Measurements from ENCODE around the gene MEAF6. TPM values are rescaled to one million over a fixed set of nuclear protein-coding genes. Genes with fewer than 3 reads are reported as not detected.

MEAF6 gene
- polyA plus RNA-seq, 1 donor, result 41.3 TPM

DNA sequence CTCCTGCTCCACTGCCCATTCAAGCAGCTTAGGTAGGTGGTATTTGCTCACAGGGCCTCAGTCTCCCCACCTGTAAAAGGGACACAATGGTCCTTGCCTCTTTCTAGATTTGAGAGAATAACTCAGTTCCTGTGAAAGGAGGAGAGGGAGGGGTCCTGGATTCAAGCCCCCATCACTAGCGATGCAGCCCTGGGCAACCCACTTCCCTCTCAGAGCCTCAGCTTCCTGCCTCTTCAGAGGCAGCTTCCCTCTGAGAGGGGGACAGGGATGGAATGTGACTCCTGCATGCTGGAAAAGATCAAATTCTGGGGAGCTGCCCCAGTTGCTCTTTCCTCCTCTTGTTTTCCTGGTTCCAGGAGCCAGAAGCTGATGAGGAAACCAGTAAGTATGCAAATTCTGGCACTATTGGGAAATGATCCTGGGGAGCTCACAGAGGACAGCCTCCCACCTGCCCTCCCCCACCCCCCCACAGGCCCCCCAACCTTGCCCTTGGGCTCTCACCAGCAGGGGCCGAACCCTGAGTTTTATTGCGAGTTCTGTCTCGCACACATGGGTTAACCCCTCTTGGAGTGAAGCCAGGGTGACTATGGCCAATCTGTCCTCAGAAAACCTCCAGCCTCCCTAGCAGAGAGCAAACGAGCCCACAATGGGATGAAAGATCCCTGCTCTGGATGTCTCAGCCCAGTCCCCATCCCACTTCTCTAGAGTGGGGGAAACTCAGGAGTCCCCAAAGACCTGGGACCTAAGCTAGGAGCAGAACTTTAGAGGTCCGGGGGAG is 28.5 kb downstream of the MEAF6 start:
- no peak for DNase-seq (ENCODE audit: low read depth)

DNA sequence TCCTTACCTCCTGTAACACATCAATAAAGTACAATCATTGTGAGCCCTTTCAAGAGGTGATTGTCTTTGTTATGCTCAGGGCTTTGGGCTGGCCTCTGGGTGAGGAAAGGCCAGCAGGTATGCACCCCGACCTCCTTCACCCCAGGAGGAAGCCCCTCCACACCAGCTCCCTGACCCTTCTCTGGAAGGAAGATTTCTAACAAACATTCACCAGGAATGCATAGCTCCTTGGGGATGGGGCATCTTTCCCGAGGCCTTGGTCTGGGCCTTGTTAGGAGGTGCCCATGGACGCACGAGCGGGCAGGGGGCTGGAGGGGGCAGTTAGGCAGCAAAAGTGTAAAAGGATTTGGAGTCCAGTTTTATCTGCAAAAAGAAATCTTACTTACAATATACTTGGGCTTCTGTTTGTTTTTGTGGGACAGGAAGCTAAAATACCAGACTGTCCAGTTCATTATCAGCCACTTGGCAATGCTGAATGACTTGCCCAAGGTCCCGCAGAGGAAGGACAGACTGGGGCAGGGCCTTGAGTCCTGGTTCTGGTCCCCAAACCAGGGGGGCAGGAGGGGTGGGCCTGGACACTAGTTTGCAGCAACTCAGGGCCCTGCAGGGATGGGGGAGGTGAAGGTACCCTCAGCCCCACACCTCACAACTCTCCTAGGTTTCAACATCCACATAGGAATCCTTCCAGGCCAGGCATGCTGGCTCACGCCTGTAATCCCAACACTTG is 30.1 kb downstream of the MEAF6 start:
- DNase-seq (ENCODE audit: low read depth), result no peak

DNA sequence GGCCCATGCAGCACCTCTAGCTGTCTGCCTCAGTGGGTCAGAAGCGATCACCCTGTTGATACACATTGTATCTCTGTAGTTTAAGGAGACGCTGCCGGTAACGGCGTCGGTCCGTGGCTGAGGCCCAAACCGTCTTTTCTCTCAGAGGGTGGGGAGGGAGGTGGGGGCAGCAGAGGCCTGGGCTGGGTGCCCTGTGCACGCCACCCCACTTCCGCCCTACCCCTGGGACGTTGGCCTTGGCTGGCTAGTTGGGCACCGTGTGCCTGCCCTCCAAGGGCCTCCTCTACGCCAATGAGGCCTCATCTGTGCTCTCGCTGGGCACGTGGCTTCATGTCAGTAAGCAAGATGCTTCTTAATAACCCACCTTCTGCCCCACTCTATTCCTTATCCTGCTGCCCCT is 30.8 kb downstream of the MEAF6 start:
- DNase-seq (ENCODE audit: low read depth), result no peak

DNA sequence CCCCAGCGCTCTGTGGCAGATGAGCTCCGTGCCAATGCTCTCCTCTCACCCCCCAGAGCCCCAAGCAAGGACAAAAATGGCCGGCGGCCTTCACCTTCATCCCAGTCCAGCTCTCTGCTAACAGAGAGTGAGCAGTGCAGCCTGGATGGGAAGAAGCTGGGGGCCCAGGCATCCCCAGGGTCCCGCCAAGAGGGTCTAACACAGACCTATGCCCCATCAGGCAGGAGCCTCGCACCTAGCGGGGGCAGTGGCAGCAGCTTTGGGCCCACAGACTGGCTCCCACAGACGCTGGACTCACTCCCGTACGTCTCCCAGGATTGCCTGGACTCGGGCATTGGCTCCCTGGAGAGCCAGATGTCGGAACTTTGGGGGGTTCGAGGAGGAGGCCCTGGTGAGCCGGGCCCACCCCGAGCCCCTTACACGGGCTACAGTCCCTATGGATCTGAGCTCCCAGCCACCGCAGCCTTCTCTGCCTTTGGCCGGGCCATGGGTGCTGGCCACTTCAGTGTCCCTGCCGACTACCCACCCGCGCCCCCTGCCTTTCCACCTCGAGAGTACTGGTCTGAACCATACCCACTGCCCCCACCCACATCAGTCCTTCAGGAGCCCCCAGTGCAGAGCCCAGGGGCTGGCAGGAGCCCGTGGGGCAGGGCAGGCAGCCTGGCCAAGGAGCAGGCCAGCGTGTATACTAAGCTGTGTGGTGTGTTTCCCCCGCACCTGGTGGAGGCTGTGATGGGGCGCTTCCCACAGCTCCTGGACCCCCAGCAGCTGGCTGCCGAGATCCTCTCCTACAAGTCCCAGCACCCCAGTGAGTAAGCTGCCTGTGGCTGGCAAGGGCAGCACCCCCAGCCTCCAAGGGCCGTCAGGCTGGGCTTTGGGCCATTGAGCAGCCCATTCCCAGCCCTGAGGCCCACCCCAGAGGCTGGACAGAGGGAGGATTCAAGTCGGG is 31.5 kb downstream of the MEAF6 start:
- no peak for DNase-seq (ENCODE audit: low read depth)

DNA sequence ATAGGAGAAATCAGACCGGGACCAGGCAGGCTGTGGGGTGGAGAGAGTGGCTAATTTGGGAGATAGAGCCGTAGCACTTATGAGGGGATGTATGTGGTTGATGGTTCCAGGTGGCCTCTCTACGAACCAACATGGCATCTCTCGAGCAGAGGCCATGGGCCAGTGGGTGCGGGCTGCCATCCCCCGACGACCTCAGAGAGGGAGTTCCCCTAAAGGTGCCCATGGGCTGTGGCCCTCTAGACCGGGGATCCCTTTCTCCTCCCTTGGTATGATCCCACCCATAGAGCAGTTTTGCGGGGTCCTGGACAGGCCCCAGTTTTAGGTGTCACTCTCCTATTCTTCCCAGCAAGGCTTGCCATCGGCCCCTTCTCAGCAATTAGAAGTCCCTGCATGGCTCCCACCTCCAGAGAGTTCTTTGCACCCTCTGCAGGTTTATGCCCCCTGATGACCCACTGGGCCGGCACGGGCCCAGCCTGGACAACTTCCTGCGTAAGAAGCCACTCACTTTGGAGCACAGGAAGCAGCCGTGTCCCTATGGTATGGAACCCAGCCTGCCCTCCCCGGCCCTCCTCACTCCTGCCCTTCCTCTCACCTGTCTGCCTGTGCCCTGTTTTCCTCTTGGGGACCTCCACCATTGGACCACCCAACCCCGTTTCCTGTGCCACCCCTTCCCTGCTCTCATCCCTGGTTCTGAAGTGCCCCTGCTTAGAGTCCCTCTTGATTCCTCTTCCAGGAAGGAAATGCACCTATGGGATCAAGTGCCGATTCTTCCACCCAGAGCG is 32.4 kb downstream of the MEAF6 start:
- DNase-seq (ENCODE audit: low read depth), result no peak

DNA sequence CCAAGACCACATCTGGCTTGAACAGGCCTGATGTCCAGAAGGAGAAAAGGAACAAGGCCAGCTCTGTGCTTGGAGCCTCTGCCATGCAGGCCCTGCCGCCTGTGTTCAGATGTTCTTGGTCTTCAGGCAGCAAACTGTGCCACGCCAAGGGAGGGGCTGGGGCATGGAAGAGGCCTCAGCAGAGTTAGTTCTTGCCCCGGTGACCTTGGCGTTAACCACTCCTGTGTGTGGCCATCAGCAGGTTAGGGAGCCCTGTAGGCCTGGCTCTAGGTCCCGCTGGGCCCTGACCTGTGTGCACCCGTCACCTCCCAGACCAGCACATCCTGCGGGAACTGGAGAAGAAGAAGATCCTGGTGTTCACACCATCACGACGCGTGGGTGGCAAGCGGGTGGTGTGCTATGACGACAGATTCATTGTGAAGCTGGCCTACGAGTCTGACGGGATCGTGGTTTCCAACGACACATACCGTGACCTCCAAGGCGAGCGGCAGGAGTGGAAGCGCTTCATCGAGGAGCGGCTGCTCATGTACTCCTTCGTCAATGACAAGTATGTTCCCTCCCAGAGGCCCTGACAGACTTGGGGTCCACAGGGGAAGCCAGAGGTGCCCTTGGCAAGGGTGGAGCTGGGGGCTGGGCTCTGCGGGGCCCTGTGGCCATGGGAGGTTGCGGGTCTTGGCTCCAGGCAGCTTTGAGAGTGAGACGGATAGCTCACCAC is 33.1 kb downstream of the MEAF6 start:
- DNase-seq (ENCODE audit: low read depth), result no peak

DNA sequence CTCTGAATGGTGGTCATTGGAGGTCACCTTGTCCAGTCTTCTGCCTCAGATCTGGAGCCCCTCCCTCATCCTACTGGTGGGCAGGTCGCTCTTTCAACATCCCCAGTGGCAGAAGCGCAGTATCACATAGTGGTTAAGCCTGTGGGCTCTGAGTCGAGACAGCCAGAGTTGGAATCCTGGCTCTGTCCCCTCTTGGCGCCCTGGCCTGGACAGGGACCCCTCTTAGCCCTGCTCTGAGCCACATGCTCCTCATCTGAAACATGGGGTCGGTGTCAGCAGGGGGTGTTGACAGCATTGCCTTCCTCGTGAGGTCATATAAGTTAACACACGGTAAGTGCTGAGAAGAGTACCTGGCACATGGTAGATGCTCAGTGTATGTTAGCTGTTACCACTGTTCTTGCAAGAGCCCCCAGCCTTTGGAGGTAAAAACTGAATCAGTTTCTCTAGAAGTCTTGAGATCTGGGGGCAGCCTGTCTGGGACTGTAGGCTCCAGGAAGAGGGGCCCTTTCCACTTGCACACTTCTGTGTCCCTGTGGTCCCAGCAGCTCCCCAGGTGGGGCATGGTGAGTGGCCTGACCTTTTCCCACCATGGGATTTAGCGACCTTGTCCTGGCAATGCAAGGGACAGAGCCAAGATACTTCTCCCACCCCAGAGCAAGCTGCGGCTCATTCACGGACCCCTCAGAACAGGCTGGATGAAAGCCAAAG is 33.8 kb downstream of the MEAF6 start:
- DNase-seq (ENCODE audit: low read depth), result no peak

DNA sequence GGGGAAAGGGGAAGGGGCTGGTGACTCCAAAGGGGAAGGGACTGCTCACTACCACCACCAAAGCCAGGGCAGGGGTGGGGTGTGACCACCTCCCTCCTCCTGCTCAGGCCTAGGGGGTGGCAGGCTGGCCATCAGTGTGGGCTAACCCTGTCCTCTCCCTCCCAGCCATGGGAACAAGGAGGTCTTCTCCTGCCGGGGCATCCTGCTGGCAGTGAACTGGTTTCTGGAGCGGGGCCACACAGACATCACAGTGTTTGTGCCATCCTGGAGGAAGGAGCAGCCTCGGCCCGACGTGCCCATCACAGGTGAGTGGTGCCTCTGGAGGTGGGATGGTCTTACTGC is 34.5 kb downstream of the MEAF6 start:
- DNase-seq (ENCODE audit: low read depth), result no peak

DNA sequence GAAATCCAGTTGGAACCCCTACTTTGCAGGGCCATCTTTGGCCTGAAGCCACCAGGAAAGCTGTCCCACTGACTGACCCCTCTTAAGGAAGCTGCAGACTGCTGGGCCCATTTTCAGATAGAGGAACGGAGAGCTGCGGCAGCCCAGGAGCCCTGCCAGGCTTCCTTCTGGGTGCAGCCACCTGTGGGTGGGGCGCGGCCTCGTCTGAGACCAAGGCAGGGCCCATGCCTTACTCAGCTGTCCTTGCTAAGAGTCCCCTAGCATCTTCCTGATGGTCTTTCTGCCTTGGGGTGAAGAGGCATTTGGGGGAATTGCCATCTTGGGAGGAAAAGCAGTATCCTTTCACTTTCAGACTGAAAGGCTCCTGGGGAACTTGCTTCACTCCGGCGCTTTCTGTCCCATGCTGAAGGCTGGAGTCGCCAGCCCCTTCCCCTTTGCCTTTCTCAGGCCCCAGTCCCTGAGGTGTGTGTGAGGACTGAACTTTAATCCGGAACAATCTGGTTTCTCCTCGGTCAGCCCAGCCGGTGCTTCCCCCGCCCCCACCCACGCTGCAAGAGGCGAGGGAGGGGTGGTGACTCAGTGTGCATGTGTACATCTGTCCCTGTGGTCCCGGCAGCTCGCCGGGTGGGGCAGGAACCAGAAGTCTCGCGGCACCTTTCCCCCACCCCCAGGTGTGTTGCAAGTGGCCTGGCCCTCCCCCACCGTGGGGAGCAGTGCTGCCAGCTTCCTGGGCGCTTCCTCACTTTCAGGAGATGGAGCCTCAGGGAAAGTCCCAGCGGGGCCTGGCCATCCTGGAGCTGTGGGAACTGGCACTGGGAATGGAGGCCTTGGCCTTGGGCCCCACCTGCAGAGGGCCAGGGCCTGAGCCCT is 35.1 kb downstream of the MEAF6 start:
- DNase-seq (ENCODE audit: low read depth), result no peak

DNA sequence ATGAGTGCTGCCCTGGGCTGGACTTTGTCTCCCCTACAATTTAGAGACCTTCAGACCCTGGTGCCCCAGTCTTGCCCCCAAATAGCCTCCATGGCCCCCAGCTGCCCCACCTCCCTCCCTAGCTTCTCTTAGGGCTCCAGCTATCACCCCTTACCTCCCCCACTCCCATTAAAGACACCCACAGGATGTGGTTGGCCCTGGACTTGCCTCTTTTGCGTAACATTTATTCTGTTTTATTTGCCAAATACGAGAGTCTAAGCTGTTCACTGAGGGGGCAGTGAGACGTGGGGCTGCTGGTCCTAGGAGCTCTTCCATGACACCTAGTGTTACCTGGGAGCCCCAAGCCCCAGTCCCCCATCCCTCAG is 35.7 kb downstream of the MEAF6 start:
- DNase-seq (ENCODE audit: low read depth), result no peak

DNA sequence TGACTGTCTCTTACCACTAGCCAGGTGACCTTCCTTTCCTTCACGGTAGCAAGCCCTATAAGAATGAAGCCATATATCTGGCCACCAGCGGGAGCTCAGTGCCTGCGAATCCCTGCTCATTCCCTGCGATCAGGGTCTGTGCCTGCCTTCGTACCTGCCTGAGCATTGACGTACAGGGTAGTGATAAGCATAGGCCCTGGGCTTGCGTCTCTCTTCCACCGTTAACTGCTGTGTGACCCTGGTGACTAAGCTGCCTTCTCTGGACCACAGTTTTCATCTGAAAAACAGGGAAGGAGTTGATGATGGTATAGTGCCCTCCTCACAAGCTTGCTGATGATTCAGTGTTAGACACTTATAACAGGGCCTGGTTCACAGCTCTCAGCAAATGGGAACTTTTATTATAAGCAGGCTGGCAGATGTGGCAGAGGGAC is 36.1 kb downstream of the MEAF6 start:
- DNase-seq (ENCODE audit: low read depth), result no peak

DNA sequence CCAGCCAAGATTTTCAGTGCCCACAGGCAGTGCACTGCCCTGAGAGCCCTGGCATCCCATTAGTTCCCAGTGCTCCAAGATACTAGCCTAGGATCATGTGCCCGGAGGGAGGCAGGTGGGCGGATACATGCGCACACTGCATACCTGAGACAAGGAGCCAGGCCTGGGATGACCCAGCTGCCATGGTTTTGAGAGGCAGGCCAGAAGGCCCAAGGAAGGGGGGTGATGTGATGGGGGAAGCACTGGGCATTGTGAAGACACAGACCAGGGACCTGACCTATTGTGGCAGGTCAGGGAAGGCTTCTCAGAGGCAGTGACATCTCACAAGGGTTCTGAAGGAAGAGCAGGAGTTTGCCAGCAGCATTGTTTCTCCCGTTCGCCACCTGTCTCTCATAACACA is 36.6 kb downstream of the MEAF6 start:
- no peak for DNase-seq (ENCODE audit: low read depth)

DNA sequence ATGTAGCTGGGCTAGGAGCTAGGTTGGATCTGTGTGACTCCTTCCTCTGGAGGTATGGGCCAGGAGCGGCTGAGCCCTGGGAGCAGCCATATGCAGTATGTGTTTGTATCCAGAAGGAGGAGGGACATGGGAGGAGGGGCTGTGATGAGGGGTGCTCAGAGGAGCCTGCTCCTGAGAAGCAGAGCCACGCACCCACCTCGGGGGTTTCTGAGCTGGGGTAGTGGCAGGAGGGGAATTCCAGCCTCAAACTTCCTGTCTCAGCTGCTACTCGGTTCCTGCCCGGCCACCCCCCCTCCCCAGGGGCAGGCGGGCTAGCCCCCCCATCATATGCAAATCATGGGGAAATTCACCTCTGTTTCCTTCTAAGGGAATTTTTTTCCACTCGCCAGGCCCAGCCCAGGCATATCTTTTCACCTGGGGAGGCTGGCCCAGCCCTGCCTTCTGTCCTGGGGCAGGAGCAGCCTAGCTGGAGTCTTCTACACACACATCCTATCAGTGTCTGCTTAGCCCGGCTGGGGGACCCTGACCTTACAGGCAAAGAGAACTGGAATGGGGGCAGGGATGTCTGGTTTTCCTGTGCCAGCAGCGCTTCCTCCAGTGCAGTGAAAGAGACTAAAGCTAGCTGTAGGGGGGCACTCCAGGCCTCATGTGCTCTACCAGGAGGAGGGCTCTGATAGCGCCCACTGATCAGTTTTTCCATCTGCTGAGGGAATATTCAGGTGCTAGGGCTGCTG is 37.2 kb downstream of the MEAF6 start:
- DNase-seq (ENCODE audit: low read depth), result no peak

DNA sequence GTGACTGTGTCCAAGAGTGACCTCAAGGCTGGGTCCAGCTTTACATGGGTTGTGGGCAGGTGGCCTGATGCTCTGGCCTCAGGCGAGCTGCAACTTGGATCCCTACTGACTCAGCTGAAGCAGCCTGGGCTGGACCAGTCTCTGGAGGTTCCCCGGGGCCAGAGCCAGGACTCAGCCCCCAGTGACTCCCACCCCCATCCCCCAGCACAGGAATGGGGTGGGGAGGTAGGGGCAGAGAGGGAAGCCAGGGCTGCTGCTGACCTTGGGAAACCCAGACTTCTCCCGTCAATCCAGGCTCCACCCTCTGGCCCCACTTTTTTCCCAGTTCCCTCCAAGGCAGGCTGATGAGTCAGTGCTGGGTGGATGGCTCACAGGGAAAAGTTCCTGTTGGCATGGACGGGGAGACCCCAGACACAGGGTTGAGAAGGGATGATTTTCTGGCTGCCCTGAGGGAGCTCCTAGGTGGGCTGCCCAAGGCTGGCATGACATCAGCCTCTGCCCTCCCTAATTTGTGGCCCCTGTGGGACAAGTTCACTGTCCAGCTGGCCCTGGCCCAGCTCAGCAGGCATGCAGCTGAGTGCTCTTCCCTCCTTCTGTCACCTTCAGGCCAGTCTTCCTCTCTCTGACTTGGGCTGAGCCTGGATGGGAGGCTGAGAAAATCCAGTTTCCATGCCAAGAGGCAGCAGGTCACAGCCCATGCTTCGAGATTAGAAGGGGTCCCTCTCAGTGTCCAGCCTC is 37.9 kb downstream of the MEAF6 start:
- no peak for DNase-seq (ENCODE audit: low read depth)

DNA sequence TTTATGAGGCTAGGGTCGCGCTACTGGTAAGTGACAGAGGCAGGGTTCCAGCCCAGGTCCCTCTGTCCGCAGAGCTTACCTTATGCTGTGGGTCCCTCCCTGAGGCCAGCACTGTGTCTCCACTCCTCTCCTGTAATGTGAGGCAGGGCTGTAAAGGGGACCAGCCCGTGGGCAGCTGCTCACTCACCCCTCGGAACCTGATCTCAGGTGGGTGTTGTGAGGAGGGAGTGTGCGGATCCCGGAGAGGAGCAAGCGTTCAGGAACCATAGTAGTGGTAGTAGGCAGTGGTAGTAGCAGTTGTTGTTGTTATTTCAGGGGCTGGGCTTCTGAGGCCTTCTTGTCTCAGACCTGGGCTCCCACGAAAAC is 38.5 kb downstream of the MEAF6 start:
- DNase-seq (ENCODE audit: low read depth), result no peak

DNA sequence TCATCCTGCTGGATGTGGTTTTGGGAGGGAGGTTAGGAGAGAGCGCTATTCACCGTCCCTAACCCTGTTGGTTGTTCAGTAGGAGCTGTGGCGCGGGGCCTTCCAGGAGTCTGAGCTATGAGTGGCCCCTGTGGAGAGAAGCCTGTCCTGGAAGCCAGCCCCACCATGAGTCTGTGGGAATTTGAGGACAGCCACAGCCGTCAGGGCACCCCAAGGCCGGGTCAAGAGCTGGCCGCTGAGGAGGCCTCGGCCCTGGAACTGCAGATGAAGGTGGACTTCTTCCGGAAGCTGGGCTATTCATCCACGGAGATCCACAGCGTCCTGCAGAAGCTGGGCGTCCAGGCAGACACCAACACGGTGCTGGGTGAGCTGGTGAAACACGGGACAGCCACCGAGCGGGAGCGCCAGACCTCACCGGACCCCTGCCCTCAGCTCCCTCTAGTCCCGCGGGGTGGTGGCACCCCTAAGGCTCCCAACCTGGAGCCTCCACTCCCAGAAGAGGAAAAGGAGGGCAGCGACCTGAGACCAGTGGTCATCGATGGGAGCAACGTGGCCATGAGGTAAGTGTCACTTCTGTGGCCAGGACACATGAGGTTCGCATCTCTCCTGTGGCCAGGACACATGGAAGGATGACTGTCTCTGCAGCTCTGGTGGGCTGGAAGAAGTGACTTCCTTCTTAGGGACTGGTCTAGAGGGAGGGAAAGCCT is 39.0 kb downstream of the MEAF6 start:
- DNase-seq (ENCODE audit: low read depth), result no peak

DNA sequence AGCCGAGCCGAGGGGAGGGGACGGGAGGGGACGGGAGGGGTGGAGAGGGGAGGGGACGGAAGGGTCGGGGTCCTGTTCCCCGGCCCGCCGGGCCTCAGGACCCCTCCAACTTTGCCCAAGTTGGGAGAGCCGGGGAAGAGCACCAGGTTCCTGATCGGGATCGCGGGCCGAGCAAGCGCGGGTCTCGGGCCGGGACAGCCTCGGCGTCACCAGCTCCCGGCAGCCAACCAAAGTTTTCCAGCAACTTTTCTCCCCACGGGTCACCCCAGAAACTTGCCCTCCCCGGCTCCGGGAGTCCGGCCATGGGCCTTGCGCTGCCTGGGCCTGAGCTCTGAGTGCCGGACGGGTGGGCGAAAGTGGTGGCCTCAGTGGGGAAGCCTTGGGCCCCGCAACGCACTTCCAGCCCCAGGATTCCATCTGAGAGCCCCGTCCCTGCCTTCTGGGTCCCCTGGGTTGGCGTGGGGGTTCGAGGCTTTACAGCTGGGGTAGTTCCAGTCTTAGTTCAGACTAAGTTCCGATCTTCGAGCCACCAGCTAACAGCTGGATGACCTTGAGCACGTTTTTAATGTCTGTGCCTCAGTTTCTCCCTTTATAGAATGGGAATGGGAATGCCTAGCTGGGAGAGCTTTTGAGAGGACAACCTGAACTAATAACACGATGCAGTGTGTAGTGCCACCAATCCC is 39.7 kb downstream of the MEAF6 start:
- DNase-seq (ENCODE audit: low read depth), result no peak

Data from forelimb muscle (tissue), 1 donor.